ENCODE results near the gene RIPK4. TPM values are rescaled to one million over a fixed set of nuclear protein-coding genes. Genes with fewer than 3 reads are reported as not detected.

RIPK4 gene
- total and polyA plus RNA-seq, 2 experiments from 2014 or later: 0.46 to 0.54 TPM

DNA sequence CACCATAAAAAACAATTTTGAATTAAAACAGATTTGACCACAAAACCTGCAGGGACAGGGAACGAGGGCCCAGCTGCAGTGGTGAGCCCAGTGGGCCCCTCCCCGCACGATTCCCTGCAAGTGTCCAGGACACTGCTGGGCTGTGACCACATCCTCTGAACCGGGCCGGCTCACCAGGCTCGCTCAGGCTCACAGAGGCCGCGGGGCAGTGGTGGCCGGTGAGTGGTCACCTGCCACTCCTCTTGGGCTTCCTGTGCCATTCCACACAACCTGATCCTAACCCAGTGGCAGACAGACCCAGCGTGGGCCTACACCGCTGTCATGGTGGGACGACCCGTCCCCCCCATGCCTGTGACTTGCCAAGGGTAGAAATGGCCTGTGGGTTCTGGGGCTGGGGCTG is 36.5 kb upstream of the RIPK4 start:
- Histone ChIP-seq H3K36me3 (ENCODE audit: low read depth) (peaks cover 16% of the 10 kb centered on the region; the same call in 1 of the 2 replicates), H3K27me3 (replicated peaks; ENCODE audit: insufficient read depth) (no peaks in the 10 kb centered on the region), H3K4me1 (ENCODE audit: insufficient read depth) (no peaks in the 10 kb centered on the region), H3K27ac (no peak overlapping the region), H3K9me2 (ENCODE audit: insufficient read depth) (no peaks in the 10 kb centered on the region), H3K9me3 (ENCODE audit: low read depth) (no peaks in the 10 kb centered on the region), H3K79me2 (ENCODE audit: insufficient read depth) (no peaks in the 10 kb centered on the region), H3K4me2 (ENCODE audit: unreplicated experiment) (no peak overlapping the region), H3F3A (ENCODE audit: insufficient read depth) (no peaks in the 10 kb centered on the region), H3K4me3 (no peak overlapping the region), H3K9ac (no peak overlapping the region), H4K20me1 (ENCODE audit: insufficient read depth) (no peaks in the 10 kb centered on the region), H2AFZ (no peak overlapping the region)
- WGBS, 2 experiments (ENCODE audit: low coverage in 1 of 2, low lambda C conversion rate in 2 of 2, missing lambda C conversion rate in 2 of 2): 93 to 95% methylated on average over 13 of the region's 13 CpGs
- no peak for DNase-seq
- TF ChIP-seq EZH2 (IDR thresholded peaks at IDR 0.05; ENCODE audit: insufficient read depth, poor library complexity, severe bottlenecking) (no peak), EZH2phosphoT487 (IDR thresholded peaks at IDR 0.05; ENCODE audit: insufficient read depth, low read depth) (no peak)
- in situ Hi-C loops (cut with MboI): loop anchor here (25.0 kb wide), 1 partner anchor 516 kb away; no protein-coding TSS in a partner anchor

- Histone ChIP-seq H3K79me2 (ENCODE audit: insufficient read depth) (no peaks in the 10 kb centered on the region), H4K20me1 (ENCODE audit: insufficient read depth) (no peaks in the 10 kb centered on the region), H3F3A (ENCODE audit: insufficient read depth) (no peaks in the 10 kb centered on the region), H2AFZ (no peak overlapping the region), H3K4me2 (ENCODE audit: unreplicated experiment) (no peak overlapping the region), H3K27me3 (replicated peaks; ENCODE audit: insufficient read depth) (no peaks in the 10 kb centered on the region), H3K27ac (no peak overlapping the region), H3K9me2 (ENCODE audit: insufficient read depth) (no peaks in the 10 kb centered on the region), H3K9ac (no peak overlapping the region), H3K9me3 (ENCODE audit: low read depth) (no peaks in the 10 kb centered on the region), H3K4me1 (ENCODE audit: insufficient read depth) (no peaks in the 10 kb centered on the region), H3K36me3 (ENCODE audit: low read depth) (peaks cover 16% of the 10 kb centered on the region; the same call in 1 of the 2 replicates), H3K4me3 (no peak overlapping the region)
- in situ Hi-C loops (cut with MboI): loop anchor here (25.0 kb wide), 1 partner anchor 515 kb away; no protein-coding TSS in a partner anchor
- no peak for TF ChIP-seq EZH2 (IDR thresholded peaks at IDR 0.05; ENCODE audit: insufficient read depth, poor library complexity, severe bottlenecking)
- TF ChIP-seq EZH2phosphoT487 (IDR thresholded peaks at IDR 0.05; ENCODE audit: insufficient read depth, low read depth): no peak
- WGBS, 2 experiments (ENCODE audit: low coverage in 1 of 2, low lambda C conversion rate in 2 of 2, missing lambda C conversion rate in 2 of 2): 40 to 42% methylated on average over 19 of the region's 19 CpGs
- DNase-seq: peak; percentile 48
Measured at GRCh38 chr21:41802684-41803083, 35.8 kb upstream of the RIPK4 start.

GRCh38 chr21:41802198-41802584 is 35.3 kb upstream of the RIPK4 start:
- no peak overlapping the region for H3K4me2 ChIP-seq (ENCODE audit: unreplicated experiment)
- H3K4me1 ChIP-seq (ENCODE audit: insufficient read depth): no peaks in the 10 kb centered on the region
- peaks cover 16% of the 10 kb centered on the region; the same call in 1 of the 2 replicates for H3K36me3 ChIP-seq (ENCODE audit: low read depth)
- H3K9me2 ChIP-seq (ENCODE audit: insufficient read depth): no peaks in the 10 kb centered on the region
- H2AFZ ChIP-seq: no peak overlapping the region
- in situ Hi-C loops (cut with MboI): loop anchor here (25.0 kb wide), 1 partner anchor 515 kb away; no protein-coding TSS in a partner anchor
- H3K79me2 ChIP-seq (ENCODE audit: insufficient read depth): no peaks in the 10 kb centered on the region
- H3K9ac ChIP-seq: no peak overlapping the region
- DNase-seq: no peak
- H3K9me3 ChIP-seq (ENCODE audit: low read depth): no peaks in the 10 kb centered on the region
- H3K27me3 ChIP-seq (replicated peaks; ENCODE audit: insufficient read depth): no peaks in the 10 kb centered on the region
- H3F3A ChIP-seq (ENCODE audit: insufficient read depth): no peaks in the 10 kb centered on the region
- 83 to 87% methylated on average over 5 of the region's 5 CpGs for WGBS, 2 experiments (ENCODE audit: low coverage in 1 of 2, low lambda C conversion rate in 2 of 2, missing lambda C conversion rate in 2 of 2)
- no peak overlapping the region for H3K27ac ChIP-seq
- no peaks in the 10 kb centered on the region for H4K20me1 ChIP-seq (ENCODE audit: insufficient read depth)
- TF ChIP-seq EZH2phosphoT487 (IDR thresholded peaks at IDR 0.05; ENCODE audit: insufficient read depth, low read depth) (no peak), EZH2 (IDR thresholded peaks at IDR 0.05; ENCODE audit: insufficient read depth, poor library complexity, severe bottlenecking) (no peak)
- no peak overlapping the region for H3K4me3 ChIP-seq

GRCh38 chr21:41801321-41802197 is 34.7 kb upstream of the RIPK4 start:
- DNase-seq: no peak
- Histone ChIP-seq H3K79me2 (ENCODE audit: insufficient read depth) (no peaks in the 10 kb centered on the region), H3K4me3 (no peak overlapping the region), H3K27me3 (replicated peaks; ENCODE audit: insufficient read depth) (no peaks in the 10 kb centered on the region), H2AFZ (no peak overlapping the region), H3K4me2 (ENCODE audit: unreplicated experiment) (no peak overlapping the region), H3K27ac (no peak overlapping the region), H3K9ac (no peak overlapping the region), H3K4me1 (ENCODE audit: insufficient read depth) (no peaks in the 10 kb centered on the region), H3K9me2 (ENCODE audit: insufficient read depth) (no peaks in the 10 kb centered on the region), H4K20me1 (ENCODE audit: insufficient read depth) (no peaks in the 10 kb centered on the region), H3F3A (ENCODE audit: insufficient read depth) (no peaks in the 10 kb centered on the region), H3K9me3 (ENCODE audit: low read depth) (no peaks in the 10 kb centered on the region), H3K36me3 (ENCODE audit: low read depth) (peaks cover 16% of the 10 kb centered on the region; the same call in 1 of the 2 replicates)
- in situ Hi-C loops (cut with MboI): loop anchor here (25.0 kb wide), 1 partner anchor 514 kb away; no protein-coding TSS in a partner anchor
- TF ChIP-seq EZH2phosphoT487 (IDR thresholded peaks at IDR 0.05; ENCODE audit: insufficient read depth, low read depth) (no peak), EZH2 (IDR thresholded peaks at IDR 0.05; ENCODE audit: insufficient read depth, poor library complexity, severe bottlenecking) (no peak)
- 95% methylated on average over 32 of the region's 32 CpGs for WGBS, 2 experiments (ENCODE audit: low coverage in 1 of 2, low lambda C conversion rate in 2 of 2, missing lambda C conversion rate in 2 of 2)
